Thoracic aorta (tissue), 2 donors: ENCODE results near the gene SYTL1. TPM values are rescaled to one million over a fixed set of nuclear protein-coding genes. Genes with fewer than 3 reads are reported as not detected.

Experiments used
- ATAC-seq: fragments of 150-250 bp; one replicate; pipeline ENCODE4 v1.8.0; 2017; ENCODE audit warnings: low read depth; ENCODE audit not compliant: insufficient number of reproducible peaks, low FRiP score
- DNase-seq: peaks from one replicate; pipeline ENCODE4 v3.0.0-alpha.2; 2020; ENCODE audit warnings: low spot score
- H3K27ac ChIP-seq, 2 donors: fragments of 200-600 bp; sonication (generic); 1 replicate in 1 of 2; 2 replicates in 1 of 2; pipeline ENCODE4 v1.5.1; 2016; ENCODE audit warnings: mild to moderate bottlenecking in 2 of 2, moderate library complexity in 2 of 2
- H3K27me3 ChIP-seq: fragments of 200-600 bp; sonication (generic); replicated peaks from 2 replicates; pipeline ENCODE4 v1.6.0; 2016; ENCODE audit warnings: mild to moderate bottlenecking; ENCODE audit not compliant: insufficient read depth
- H3K36me3 ChIP-seq: fragments of 200-600 bp; sonication (generic); one replicate; pipeline ENCODE4 v1.5.1; 2016
- H3K4me1 ChIP-seq, 2 donors: fragments of 200-600 bp; sonication (generic); 1 replicate in 1 of 2; 2 replicates in 1 of 2; pipeline versions ENCODE4 v1.5.1 to v1.6.0; 2016; ENCODE audit warnings: low read depth in 2 of 2, mild to moderate bottlenecking in 1 of 2; ENCODE audit not compliant: control insufficient read depth in 1 of 2
- H3K4me3 ChIP-seq: fragments of 200-600 bp; sonication (generic); 2 replicates; pipeline ENCODE4 v1.5.1; 2016; ENCODE audit warnings: mild to moderate bottlenecking
- H3K9me3 ChIP-seq: fragments of 200-600 bp; sonication (generic); 2 replicates; pipeline ENCODE4 v1.5.1; 2016
- CTCF ChIP-seq: fragments of 200-600 bp; sonication (generic); IDR thresholded peaks from one replicate; pipeline ENCODE4 v1.5.1; 2019; ENCODE audit warnings: antibody characterized with exemption
- total RNA-seq, 2 donors: library from RNA; depleted of rRNA; stranded (reverse); fragments of >200 nt; gene quantifications; one replicate each; pipeline versions ENCODE4 v1.1.0 to v1.2.3, GENCODE V29; 2016

Gene SYTL1
- total RNA-seq, 2 donors from 2014 or later, result 4.1 to 5.5 TPM

GRCh38 chr1:27364696-27365371, 23.0 kb downstream of the SYTL1 start:
- ATAC-seq (no peak), DNase-seq (no peak)
- H3K36me3 ChIP-seq, result peaks cover 41% of the 10 kb centered on the region
- H3K4me1 ChIP-seq, result peaks cover 16 to 39% of the 10 kb centered on the region in 2 donors
- no peaks in the 10 kb centered on the region for H3K9me3 ChIP-seq
- H3K27ac ChIP-seq, result peak overlapping the region; percentile 96 to 99
- H3K27me3 ChIP-seq, result no peaks in the 10 kb centered on the region
- TF ChIP-seq CTCF, result no peak
- peak overlapping the region; percentile 80 for H3K4me3 ChIP-seq

DNA sequence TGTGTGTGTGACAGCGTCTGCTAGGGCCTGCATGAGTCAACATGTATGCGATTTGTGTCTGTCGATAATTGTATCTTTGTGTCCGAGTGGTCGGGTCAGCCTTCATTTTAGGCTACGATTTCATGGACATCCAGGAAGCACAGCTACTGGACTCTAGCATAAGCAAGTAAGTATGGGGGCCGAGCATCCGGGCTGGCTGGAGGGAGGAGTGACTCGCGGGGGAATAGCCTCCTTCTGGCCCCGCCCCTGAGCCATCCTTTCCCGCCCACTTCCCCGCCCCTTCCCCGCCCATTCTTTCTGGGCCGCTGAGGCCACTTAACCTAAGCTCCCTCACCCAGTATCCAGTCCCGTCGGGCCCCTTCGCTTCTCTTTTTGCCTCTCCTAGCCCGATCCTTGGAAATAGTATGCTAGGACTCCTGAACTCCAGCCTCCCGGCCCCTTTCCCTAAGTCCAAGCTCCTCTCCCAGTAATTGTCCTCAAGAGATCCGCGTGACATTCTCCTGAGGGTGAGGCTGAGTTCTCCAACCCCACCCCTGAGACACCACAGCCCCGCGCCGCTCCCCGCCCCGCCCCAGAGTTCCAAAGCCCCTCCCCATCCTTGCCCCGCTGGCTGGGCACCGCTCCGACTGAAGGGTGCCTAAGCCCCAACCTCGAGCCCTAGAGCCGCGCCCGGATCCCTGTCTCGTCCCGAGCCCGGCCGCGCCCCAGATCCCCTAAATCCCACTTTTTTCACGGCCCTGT, 23.7 kb downstream of the SYTL1 start:
- peak; percentile 74 for ATAC-seq
- peak; percentile 83 for DNase-seq
- H3K27me3 ChIP-seq, result no peaks in the 10 kb centered on the region
- H3K4me1 ChIP-seq, result peaks cover 16 to 39% of the 10 kb centered on the region in 2 donors
- peaks cover 38% of the 10 kb centered on the region for H3K36me3 ChIP-seq
- peak overlapping the region; percentile 80 for H3K4me3 ChIP-seq
- H3K27ac ChIP-seq, result peak overlapping the region; percentile 96 to 99
- TF ChIP-seq CTCF, result no peak
- no peaks in the 10 kb centered on the region for H3K9me3 ChIP-seq

GRCh38 chr1:27366113-27366410, 24.2 kb downstream of the SYTL1 start:
- DNase-seq, result peak; percentile 56

DNA sequence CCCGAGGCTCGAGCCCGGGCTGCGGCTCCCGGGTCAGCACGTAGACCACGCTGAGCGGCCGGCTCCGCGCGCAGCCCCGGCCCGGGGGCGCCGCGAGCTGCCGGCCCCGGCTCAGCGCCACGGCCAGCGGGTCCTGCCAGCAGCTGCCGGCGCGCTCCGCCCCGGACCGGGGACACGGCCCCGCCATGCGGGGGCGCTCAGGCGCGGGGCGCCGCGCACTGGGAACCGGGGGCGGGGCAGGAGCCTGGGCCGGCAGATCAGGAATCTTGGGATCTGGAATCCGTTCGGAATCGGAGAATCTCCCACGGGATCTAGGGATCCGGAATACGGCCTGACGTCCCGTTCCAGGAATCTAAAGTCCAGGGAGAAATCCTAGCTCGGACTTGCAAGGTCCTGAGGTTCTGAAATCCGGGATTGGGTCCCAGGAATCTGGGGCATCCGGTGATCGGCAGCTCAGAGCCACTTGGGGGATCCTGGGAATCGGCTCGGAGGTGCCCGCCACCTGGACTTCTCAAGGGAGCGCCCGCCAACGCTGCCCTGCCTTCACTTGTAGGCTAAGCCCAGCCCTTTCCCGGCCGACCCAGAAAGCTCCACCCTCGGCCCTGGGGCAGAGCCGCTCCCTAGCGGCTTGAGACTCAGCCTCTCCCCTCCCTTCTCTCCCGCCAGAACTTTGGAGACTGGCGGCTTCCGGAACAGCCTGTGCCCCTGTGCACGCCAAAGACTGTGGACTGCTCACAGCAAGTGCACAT, 24.8 kb downstream of the SYTL1 start, which contains the start of gene MAP3K6:
MAP3K6 (minus strand) TSS at position 551 of the 749 bp plus-strand sequence; CDS start at position 187, 364 bp downstream.
- Histone ChIP-seq H3K27me3 (no peaks in the 10 kb centered on the region), H3K4me1 (peaks cover 16 to 39% of the 10 kb centered on the region in 2 donors), H3K36me3 (peaks cover 29% of the 10 kb centered on the region), H3K4me3 (peak within 1 kb of the TSS; percentile 80), H3K27ac (peak within 1 kb of the TSS; percentile 96 to 99), H3K9me3 (no peaks in the 10 kb centered on the region)
- TF ChIP-seq CTCF, result no peak
- peak; percentile 79 for DNase-seq
- peak; percentile 51 for ATAC-seq

More at GRCh38 chr1:27366113-27366410, 24.2 kb downstream of the SYTL1 start:
- Histone ChIP-seq H3K36me3 (peaks cover 34% of the 10 kb centered on the region), H3K27ac (peak overlapping the region; percentile 96 to 99), H3K27me3 (no peaks in the 10 kb centered on the region), H3K9me3 (no peaks in the 10 kb centered on the region), H3K4me3 (peak overlapping the region; percentile 80), H3K4me1 (peaks cover 16 to 39% of the 10 kb centered on the region in 2 donors)
- peak; percentile 45 for ATAC-seq
- TF ChIP-seq CTCF, result no peak
